HL-60 (cell line): ENCODE measurements around the gene ORMDL2.
A peak's percentile ranks its signal among the peaks of the same experiment; 100 is the strongest.

Experiments
- DNase-seq, 2 experiments: peaks; one replicate each; pipeline ENCODE4 v3.0.0-alpha.2; 2010 to 2020; ENCODE audit warnings: low read depth in 1 of 2, low spot score in 1 of 2
- H3K27ac ChIP-seq: fragments of 250-450 bp; sonication (Bioruptor Pico); replicated peaks from 2 replicates; pipeline ENCODE4 v1.5.1; 2020; ENCODE audit warnings: mild to moderate bottlenecking, moderate library complexity
- H3K27me3 ChIP-seq: fragments of 250-450 bp; sonication (Bioruptor Pico); 2 replicates; pipeline ENCODE4 v1.5.1; 2021; ENCODE audit warnings: mild to moderate bottlenecking, moderate library complexity; ENCODE audit not compliant: insufficient read depth, poor library complexity, severe bottlenecking
- H3K4me3 ChIP-seq: replicated peaks from 2 replicates; pipeline ENCODE4 v1.5.1; 2011; ENCODE audit warnings: mild to moderate bottlenecking, control low read depth, low read length; ENCODE audit not compliant: insufficient read depth
- CTCF ChIP-seq: IDR thresholded peaks from one replicate; pipeline ENCODE4 v1.5.1; 2011; ENCODE audit warnings: low read length, control low read depth, inconsistent platforms; ENCODE audit not compliant: insufficient read depth
- GABPA ChIP-seq: IDR thresholded peaks from 2 replicates; pipeline ENCODE4 v1.6.1; 2012; ENCODE audit warnings: low read depth
- POLR2AphosphoS5 ChIP-seq: IDR thresholded peaks from 2 replicates; pipeline ENCODE4 v1.6.1; 2012; ENCODE audit warnings: low read depth
- REST ChIP-seq: IDR thresholded peaks from 2 replicates; pipeline ENCODE4 v1.6.1; 2012; ENCODE audit warnings: low read depth; ENCODE audit not compliant: insufficient replicate concordance
- SPI1 ChIP-seq: IDR thresholded peaks from 2 replicates; pipeline ENCODE4 v1.6.1; 2012; ENCODE audit warnings: low read depth, mild to moderate bottlenecking, borderline replicate concordance

The ORMDL2 gene

DNA sequence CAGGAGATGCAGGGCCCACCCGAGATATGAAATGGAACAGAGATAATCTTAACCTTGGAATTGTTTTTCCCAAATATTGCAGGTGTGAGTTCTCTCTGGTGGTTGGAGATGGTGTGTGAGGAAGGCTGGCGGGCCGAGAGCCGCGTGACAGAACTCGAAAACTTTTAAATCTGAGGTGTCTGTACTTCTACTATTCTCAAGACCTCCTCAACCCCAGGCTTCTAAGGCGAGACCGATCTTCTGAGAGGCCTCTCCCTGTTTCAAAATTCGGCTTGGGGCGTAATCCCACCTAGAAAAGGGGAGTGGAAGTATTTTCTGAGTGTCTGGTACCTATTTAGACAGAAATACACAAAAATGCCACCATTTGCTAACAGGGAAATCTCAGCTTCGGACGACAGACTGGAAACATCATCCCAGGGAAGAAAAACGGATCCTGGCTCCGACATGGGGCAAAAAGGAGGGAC, 928 bp upstream of the ORMDL2 start:
- TF ChIP-seq SPI1, result no peak
- no peak for TF ChIP-seq GABPA
- TF ChIP-seq POLR2AphosphoS5, result no peak; the same call in 1 of the 2 replicates
- TF ChIP-seq REST, result no peak
- TF ChIP-seq CTCF, result no peak
- H3K27me3 ChIP-seq, result no peaks in the 10 kb centered on the region
- no peak for DNase-seq
- H3K4me3 ChIP-seq, result peak overlapping the region; percentile 78
- H3K27ac ChIP-seq, result peak overlapping the region; percentile 73

DNA sequence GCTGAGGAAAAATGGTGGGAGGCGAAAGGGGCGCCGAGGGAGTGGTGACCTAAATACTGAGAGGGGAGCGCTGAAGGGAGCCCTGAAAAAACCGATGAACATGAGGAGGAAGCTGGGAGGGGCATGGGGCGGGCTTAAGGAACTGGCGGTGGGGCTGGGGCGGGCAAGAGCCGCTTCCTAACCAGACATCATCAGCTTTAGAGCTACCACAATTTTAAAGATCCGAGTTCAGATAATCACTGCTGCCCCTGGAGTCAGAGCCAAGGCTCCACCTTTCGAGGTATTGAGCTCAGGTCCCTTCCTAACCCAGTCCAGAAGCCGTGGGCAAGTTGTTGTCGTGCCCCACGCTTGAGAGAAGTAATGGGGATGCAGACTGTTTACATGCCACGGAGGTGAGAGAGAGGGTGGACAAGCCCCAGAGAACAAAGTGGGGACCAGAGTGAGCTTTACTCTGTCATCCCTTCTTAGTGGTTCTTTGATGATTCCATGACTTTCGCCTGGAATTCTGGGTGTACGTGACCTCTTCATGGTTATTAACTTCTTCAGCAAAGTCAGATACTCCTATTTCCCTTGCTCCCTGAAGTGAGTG, 393 bp downstream of the ORMDL2 start:
- H3K27me3 ChIP-seq, result no peaks in the 10 kb centered on the region
- peak overlapping the region; percentile 73 for H3K4me3 ChIP-seq
- peak; percentile 6; the same call in 1 of the 2 replicates for TF ChIP-seq GABPA
- TF ChIP-seq CTCF, result no peak
- no peak; the same call in 1 of the 2 replicates for TF ChIP-seq POLR2AphosphoS5
- DNase-seq, result no peak
- H3K27ac ChIP-seq, result peak overlapping the region; percentile 67

GRCh38 chr12:55818886-55819285, 1.0 kb downstream of the ORMDL2 start:
- DNase-seq, result no peak
- TF ChIP-seq SPI1 (no peak), REST (no peak), POLR2AphosphoS5 (no peak), GABPA (no peak), CTCF (no peak)
- Histone ChIP-seq H3K4me3 (no peak overlapping the region; the same call in 1 of the 2 replicates), H3K27me3 (no peaks in the 10 kb centered on the region), H3K27ac (no peak overlapping the region)

GRCh38 chr12:55820679-55821078, 2.8 kb downstream of the ORMDL2 start:
- H3K27ac ChIP-seq, result no peak overlapping the region
- no peak for DNase-seq

More at GRCh38 chr12:55820679-55821078, 2.8 kb downstream of the ORMDL2 start:
- TF ChIP-seq CTCF, result no peak
- TF ChIP-seq POLR2AphosphoS5, result no peak
- no peak for TF ChIP-seq GABPA
- TF ChIP-seq SPI1, result no peak
- TF ChIP-seq REST, result no peak
- H3K27me3 ChIP-seq, result no peaks in the 10 kb centered on the region
- no peak overlapping the region for H3K4me3 ChIP-seq
